Right cardiac atrium (tissue), 5 donors: ENCODE results near the gene RNU2-63P. TPM values are rescaled to one million over a fixed set of nuclear protein-coding genes. Genes with fewer than 3 reads are reported as not detected.
"Not testable (repeated sequence)": the region's sequence is repeated elsewhere in the genome, so short reads cannot be mapped to it uniquely, and the experiment has no call there.

ENCODE experiments used
- ATAC-seq, 2 donors: fragments of 200-7000 bp; cut with Tn5 transposase; one replicate each; pipeline versions ENCODE4 v1.8.0 to v1.9.1; 2020; ENCODE audit warnings: moderate library complexity in 2 of 2, mild to moderate bottlenecking in 1 of 2
- DNase-seq, 3 donors: peaks; one replicate each; pipeline ENCODE4 v3.0.0-alpha.2; 2020
- H3K27ac ChIP-seq: one replicate; pipeline ENCODE4 v1.5.1; 2013; ENCODE audit warnings: mild to moderate bottlenecking, low read length, control low read depth, moderate library complexity
- H3K27me3 ChIP-seq: one replicate; pipeline ENCODE4 v1.6.1; 2013; ENCODE audit not compliant: control insufficient read depth, insufficient read depth
- H3K4me1 ChIP-seq: one replicate; pipeline ENCODE4 v1.6.1; 2013; ENCODE audit warnings: low read length; ENCODE audit not compliant: control insufficient read depth, insufficient read depth
- H3K4me3 ChIP-seq: one replicate; pipeline ENCODE4 v1.5.1; 2013; ENCODE audit warnings: low read length, control low read depth
- H3K9me3 ChIP-seq: one replicate; pipeline ENCODE4 v1.6.1; 2013; ENCODE audit warnings: low read length; ENCODE audit not compliant: control insufficient read depth
- WGBS: extraction: QIAGEN DNeasy Blood & Tissue Kit; methylation state at CpG from one replicate; pipeline ENCODE4 v1.1.7; 2013; 5-methylcytosine and 5-hydroxymethylcytosine counted together
- intact Hi-C, 4 donors: fragments of 100-400 bp; cut with DNase I; formaldehyde crosslinking; loops; one replicate each; pipeline versions ENCODE4 v1.11.0 to v1.14.0; 2022 to 2023
- polyA plus RNA-seq: library from polyadenylated mRNA; stranded (reverse); fragments of 200-250 nt; gene quantifications from one replicate; pipeline ENCODE4 v1.2.3, GENCODE V29; 2013
- total RNA-seq, 4 donors: library from RNA; stranded (reverse); fragmentation: NEBNext Ultra II Directional; extraction: Animal tissue kit (Norgen Biotek cat#: 25700); gene quantifications; one replicate each; pipeline ENCODE4 v1.2.1, GENCODE V29; 2021
- donor health status: healthy with polysubstance abuse.
- donor health status: DM: no; HTN: yes; CAD: no.
- donor health status: DM: no; HTN: no; CAD: no.
- donor health status: DM: no; HTN: yes; CAD: no; lungs with severe emphysema.
- donor health status: DM: yes; HTN: yes; CAD: no.

Gene RNU2-63P
- total and polyA plus RNA-seq, 5 donors, result 5.2 TPM; not detected in 4

- H3K4me1 ChIP-seq, result no peaks in the 10 kb centered on the region
- no peak overlapping the region for H3K27ac ChIP-seq
- no peaks in the 10 kb centered on the region for H3K27me3 ChIP-seq
- no peak overlapping the region for H3K4me3 ChIP-seq
- intact Hi-C loops, result no loop called here
- no peaks in the 10 kb centered on the region for H3K9me3 ChIP-seq
- DNase-seq (no peak), ATAC-seq (no peak)
- WGBS, result 89% methylated on average over 10 of the region's 10 CpGs
Measured at GRCh38 chr2:88027697-88028389, 11.5 kb upstream of the RNU2-63P start.

DNA sequence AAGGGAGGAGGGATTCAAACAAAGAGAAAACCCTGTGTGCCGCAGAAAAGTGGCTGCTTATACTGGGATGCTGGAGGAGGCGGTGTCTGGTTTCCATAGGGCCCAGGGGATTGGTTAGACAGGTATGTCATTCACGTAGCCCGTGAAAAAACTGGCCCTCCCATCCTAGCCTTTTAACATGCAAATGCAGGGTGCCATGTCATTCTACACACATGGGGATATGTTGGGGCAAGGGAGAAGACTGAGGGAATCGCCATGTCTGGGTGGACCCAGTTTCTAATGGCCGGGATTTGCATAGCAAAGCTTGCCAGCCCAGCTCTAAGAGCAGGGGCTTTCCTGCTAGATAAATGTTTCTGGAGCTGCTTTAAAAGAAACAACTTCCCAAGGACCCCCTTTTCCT is 8.2 kb upstream of the RNU2-63P start:
- ATAC-seq, result no peak
- Histone ChIP-seq H3K4me3 (no peak overlapping the region), H3K9me3 (no peaks in the 10 kb centered on the region), H3K4me1 (no peaks in the 10 kb centered on the region), H3K27me3 (no peaks in the 10 kb centered on the region), H3K27ac (no peak overlapping the region)
- 76% methylated on average over 6 of the region's 6 CpGs for WGBS
- DNase-seq, result no peak
- intact Hi-C loops, result no loop called here

DNA sequence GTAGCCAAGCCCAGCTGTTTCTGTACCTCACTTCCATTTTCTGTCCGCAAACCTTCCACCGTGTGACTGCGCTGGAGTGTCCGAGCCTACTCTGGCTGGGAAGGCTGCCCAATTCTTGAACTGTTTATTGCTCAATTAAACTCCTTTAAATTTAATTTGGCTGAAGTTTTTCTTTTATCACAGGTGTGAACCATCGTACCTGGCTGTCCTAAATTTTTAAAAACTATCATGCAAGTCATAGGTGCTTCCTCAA is 6.2 kb upstream of the RNU2-63P start:
- no peaks in the 10 kb centered on the region for H3K9me3 ChIP-seq
- no peak overlapping the region for H3K27ac ChIP-seq
- no peaks in the 10 kb centered on the region for H3K27me3 ChIP-seq
- ATAC-seq, result no peak
- DNase-seq, result no peak
- intact Hi-C loops, result no loop called here
- WGBS, result 93% methylated on average over 5 of the region's 5 CpGs
- no peak overlapping the region for H3K4me3 ChIP-seq
- no peaks in the 10 kb centered on the region for H3K4me1 ChIP-seq

- H3K4me3 ChIP-seq, result no peak overlapping the region
- WGBS, result 89% methylated on average over 3 of the region's 3 CpGs
- no peaks in the 10 kb centered on the region for H3K9me3 ChIP-seq
- ATAC-seq (no peak), DNase-seq (no peak)
- no peak overlapping the region for H3K27ac ChIP-seq
- H3K4me1 ChIP-seq, result no peaks in the 10 kb centered on the region
- intact Hi-C loops, result no loop called here
- no peaks in the 10 kb centered on the region for H3K27me3 ChIP-seq
Measured at GRCh38 chr2:88019985-88020384, 3.6 kb upstream of the RNU2-63P start.

DNA sequence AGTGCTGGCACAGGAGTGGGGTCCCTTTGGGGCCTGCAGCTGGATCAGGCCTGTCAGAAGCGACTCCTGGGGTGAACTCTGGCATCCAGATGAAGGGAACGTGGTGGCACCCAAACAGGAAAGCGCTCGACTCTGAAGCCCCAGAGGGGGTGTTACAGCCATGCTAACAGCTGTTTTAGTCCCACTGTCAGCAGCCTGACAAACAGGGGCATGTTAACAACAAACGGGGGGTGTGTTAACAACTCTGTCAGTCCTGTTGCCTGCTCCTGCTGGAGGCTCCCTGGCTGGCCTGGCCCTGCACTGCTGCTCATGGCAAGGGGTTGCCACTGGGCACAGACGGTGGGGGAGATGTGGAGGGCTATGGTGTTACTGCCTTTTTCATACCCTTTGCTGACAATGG is 2.6 kb upstream of the RNU2-63P start:
- DNase-seq (no peak), ATAC-seq (no peak)
- Histone ChIP-seq H3K9me3 (no peaks in the 10 kb centered on the region), H3K4me3 (no peak overlapping the region), H3K27ac (no peak overlapping the region), H3K4me1 (no peaks in the 10 kb centered on the region), H3K27me3 (no peaks in the 10 kb centered on the region)
- intact Hi-C loops, result no loop called here
- WGBS, result 87% methylated on average over 6 of the region's 6 CpGs

DNA sequence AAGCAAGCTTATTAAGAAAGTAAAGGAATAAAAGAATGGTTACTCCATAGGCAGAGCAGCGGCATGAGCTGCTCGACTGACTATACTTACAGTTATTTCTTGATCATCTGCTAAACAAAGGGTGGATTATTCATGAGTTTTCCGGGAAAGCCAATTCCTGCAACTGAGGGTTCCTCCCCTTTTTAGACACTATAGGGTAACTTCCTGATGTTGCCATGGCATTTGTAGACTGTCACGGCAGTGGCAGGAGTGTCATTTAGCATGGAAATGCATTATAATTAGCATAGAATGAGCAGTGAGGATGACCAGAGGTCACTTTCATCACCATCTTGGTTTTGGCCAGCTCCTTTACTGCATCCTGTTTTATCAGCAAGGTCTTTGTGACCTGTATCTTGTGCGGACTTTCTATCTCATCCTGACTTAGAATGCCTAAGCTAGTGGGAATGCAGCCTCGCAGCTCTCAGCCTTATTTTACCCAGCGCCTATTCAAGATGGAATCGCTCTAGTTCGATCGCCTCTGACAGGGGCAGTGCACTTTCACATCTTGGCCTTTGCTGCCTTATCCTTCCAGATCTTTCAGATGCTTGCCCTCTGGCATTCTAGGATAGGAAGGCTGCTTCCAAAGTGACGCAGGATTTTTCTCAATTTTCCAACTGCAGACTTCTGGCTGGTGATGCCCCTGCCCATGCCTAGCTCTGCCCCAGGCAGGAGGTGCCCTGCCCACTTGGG is 1.9 kb upstream of the RNU2-63P start:
- intact Hi-C loops, H3K27ac ChIP-seq, ATAC-seq, H3K27me3 ChIP-seq, DNase-seq, H3K4me3 ChIP-seq, H3K9me3 ChIP-seq, H3K4me1 ChIP-seq: not testable (repeated sequence)
- WGBS, result 81% methylated on average over 11 of the region's 11 CpGs

GRCh38 chr2:88017780-88018038 is 1.4 kb upstream of the RNU2-63P start:
- intact Hi-C loops, H3K4me3 ChIP-seq, ATAC-seq, H3K9me3 ChIP-seq, H3K27ac ChIP-seq, H3K27me3 ChIP-seq, H3K4me1 ChIP-seq, DNase-seq: not testable (repeated sequence)
- WGBS, result 83% methylated on average over 2 of the region's 2 CpGs

DNA sequence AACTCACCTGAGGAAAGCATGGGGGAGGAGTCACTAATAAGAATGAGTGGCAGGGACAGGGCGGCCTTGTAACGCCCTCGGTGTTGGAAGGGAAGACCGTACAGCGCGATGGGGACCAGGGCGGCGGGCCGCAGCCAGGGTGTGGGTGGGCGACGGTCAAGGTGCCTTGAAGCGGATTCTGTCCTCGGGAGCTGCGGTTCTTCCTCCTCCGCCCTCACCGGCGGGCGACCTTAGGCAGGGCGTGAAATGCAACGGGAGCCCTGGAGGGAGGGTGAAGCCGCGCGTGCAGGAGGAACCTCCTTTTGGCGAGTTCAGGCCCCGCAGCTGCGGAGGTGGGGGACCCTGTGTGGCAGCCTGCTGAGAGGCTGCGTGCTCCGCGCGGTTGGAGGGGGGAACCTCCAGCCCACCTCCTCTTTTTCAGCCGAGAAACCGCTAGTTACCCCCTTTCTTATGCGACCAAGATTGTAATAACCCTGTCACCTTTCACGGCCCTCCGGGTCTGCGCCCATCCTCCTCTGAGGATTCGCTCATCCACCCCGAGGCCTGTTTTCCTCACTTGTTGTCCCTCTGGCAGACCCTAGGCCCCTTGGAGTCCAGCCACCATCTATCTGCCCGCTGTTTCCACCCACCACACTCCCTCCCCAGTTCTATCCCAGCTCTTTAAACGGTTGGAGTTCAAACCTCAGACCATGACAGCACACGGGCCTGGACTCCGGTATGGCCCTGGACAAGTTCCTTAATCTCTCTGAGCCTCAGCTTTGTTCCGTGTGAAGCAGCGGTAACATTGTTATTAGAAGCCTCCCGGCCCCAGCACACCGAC is 823 bp upstream of the RNU2-63P start:
- peak in 2 of 3 donors; percentile 71 to 75 for DNase-seq
- Histone ChIP-seq H3K4me1 (no peaks in the 10 kb centered on the region), H3K27ac (no peak overlapping the region), H3K27me3 (no peaks in the 10 kb centered on the region), H3K4me3 (peak overlapping the region; percentile 62), H3K9me3 (no peaks in the 10 kb centered on the region)
- peak; percentile 76 to 77 for ATAC-seq
- intact Hi-C loops, result no loop called here
- WGBS, result 24% methylated on average over 46 of the region's 46 CpGs

DNA sequence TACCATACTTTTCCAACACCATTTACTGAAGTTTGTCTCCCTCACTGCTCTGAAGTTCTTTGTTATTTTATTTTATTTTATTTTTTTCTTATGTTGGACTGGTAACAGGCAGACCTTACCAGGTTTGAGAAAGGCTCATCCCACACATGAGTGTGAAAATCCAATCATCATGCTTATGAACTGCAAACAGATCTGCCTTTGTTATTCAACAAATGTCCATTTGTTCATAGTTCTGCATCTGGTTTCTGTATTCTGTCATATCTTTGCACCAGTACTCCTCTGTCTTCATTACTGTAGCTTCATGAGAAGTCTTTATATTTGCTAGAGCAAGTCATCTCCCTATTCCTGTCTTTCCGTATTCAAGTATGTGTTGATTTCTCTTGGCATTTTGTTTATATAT is 5.3 kb downstream of the RNU2-63P start:
- H3K9me3 ChIP-seq, result no peaks in the 10 kb centered on the region
- H3K4me1 ChIP-seq, result no peaks in the 10 kb centered on the region
- no peak overlapping the region for H3K4me3 ChIP-seq
- 65% methylated on average over 1 of the region's 1 CpG for WGBS
- DNase-seq, result no peak
- ATAC-seq, result no peak
- no peak overlapping the region for H3K27ac ChIP-seq
- H3K27me3 ChIP-seq, result no peaks in the 10 kb centered on the region
- intact Hi-C loops, result no loop called here

- Histone ChIP-seq H3K4me1 (no peaks in the 10 kb centered on the region), H3K4me3 (no peak overlapping the region), H3K27me3 (no peaks in the 10 kb centered on the region), H3K9me3 (no peaks in the 10 kb centered on the region), H3K27ac (no peak overlapping the region)
- WGBS, result 94% methylated on average over 1 of the region's 1 CpG
- intact Hi-C loops, result no loop called here
- no peak for ATAC-seq
- DNase-seq, result no peak
Measured at GRCh38 chr2:88010136-88010535, 6.2 kb downstream of the RNU2-63P start.

- DNase-seq, result no peak
Measured at GRCh38 chr2:88006912-88007439, 9.4 kb downstream of the RNU2-63P start.

More at GRCh38 chr2:88006912-88007439, 9.4 kb downstream of the RNU2-63P start:
- ATAC-seq, result no peak
- intact Hi-C loops, result no loop called here
- Histone ChIP-seq H3K27ac (no peak overlapping the region), H3K27me3 (no peaks in the 10 kb centered on the region), H3K4me1 (no peaks in the 10 kb centered on the region), H3K4me3 (no peak overlapping the region), H3K9me3 (no peaks in the 10 kb centered on the region)
- 90% methylated on average over 16 of the region's 16 CpGs for WGBS
